ENCODE measurements around the gene NKX1-1.
"Not testable (repeated sequence)": the region's sequence is repeated elsewhere in the genome, so short reads cannot be mapped to it uniquely, and the experiment has no call there.

Gene NKX1-1

GRCh38 chr4:1403591-1404572, 2.4 kb downstream of the NKX1-1 start:
- no peak for DNase-seq

- no peak for DNase-seq
These were observed 3.1 kb downstream of the NKX1-1 start for GRCh38 chr4:1403177-1403583.

- no peak for DNase-seq
These were observed 3.6 kb downstream of the NKX1-1 start for GRCh38 chr4:1402516-1403091.

GRCh38 chr4:1402021-1402515, 4.2 kb downstream of the NKX1-1 start:
- no peak for DNase-seq

DNA sequence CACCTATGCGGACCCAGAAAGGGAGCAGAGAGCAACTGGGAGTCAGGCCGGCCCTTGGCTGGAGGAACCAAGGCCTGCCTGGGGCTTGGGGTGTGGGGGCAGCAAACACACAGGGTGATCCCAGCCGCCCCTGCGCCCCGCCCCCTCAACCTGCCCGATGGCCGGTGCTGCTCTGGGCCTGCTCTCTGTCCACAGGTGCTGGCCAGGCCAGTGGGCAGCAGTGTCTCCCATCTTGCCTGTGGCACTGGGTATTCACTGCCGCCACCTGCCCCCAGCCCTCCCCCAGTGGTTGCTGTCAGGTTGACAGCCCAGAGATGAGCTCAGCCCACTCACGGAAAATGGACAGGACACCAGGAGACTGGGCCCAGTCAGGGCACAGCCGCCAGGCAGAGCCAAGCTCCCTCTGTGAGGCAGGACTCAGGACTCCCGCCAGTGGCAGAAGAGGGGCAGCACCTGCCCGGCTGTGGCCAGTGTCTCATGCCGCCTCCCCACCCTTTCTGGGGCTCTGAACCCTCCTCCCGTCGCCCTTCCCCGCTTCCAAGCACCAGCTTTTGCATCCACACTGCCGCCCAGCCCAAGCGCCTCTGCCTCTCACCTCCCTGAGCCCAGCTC, 4.7 kb downstream of the NKX1-1 start:
- no peak for DNase-seq

GRCh38 chr4:1400831-1401408, 5.3 kb downstream of the NKX1-1 start:
- DNase-seq: no peak

DNA sequence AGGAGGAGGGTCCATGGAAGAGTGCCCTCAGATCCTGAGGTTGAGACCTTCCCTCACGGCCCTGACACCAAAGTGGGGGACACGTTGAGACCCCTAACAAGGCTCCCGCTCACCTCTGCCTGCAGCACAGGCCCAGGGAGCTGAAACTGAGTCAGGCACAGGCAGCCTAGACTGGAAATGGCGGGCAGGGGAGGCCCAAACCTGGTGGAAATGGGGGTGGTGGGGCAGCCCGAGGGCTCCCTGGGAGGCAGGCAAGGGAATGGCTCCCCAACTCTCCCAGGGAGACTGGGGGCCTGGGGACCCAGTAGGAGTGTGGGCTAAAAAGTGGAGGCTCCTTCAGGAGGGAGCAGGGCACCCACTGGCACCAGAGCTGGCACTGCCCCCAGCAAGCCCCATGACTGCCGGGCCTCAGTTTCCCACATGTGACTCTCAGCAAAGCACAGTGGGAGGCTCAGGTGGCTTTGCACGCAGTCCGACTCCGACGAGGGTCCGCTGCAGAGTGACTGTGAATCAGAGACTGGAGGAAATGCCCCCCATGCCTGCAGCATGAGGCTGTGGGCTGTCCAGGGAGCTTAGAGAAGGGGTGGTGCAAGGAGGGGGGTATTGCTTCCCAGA, 5.9 kb downstream of the NKX1-1 start:
- no peak for DNase-seq

GRCh38 chr4:1399508-1400190, 6.6 kb downstream of the NKX1-1 start:
- no peak for DNase-seq

DNA sequence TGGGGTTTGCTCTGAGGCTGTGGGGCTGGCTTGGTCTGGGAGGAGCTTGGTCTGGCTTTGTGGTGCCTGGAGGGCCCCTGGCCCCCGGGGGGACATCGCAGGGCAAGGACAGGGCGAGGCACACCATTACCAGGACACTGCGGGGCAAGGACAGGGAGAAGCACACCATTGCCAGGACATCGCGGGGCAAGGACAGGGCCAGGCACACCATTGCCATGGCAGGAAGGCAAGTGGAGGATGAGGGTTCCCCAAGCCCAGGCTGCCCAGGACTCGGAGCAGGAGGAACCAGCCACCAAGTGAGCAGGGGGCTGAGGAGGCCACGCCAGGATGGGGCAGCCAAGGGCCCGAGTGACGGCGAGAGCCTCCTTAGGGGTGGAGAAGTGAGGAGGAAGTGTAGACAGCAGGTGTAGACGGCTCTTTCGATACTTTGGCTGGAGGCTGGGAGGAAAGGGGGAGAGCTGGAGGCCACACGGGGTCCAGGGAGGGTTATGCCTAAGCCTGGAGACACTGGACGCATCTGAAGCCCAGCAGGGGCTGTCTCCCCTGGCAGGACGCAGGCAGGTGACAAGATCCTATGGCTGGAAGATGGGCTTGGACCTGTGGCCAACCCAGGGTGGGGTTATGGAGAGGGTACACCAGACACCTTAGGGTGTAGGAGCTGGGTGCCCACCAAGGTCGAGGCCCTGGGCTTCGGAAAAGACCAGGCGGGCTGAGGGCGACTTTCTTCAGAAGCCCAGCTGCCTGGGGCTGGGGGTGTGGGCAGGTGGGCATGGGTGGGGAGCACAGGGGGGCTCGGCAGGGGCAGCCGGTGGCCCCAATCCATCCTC, 7.3 kb downstream of the NKX1-1 start:
- DNase-seq: no peak

GRCh38 chr4:1396806-1397455, 9.3 kb downstream of the NKX1-1 start:
- no peak for DNase-seq

GRCh38 chr4:1395941-1396805, 10.1 kb downstream of the NKX1-1 start:
- DNase-seq: no peak

- not testable (repeated sequence) for DNase-seq
These were observed 10.8 kb downstream of the NKX1-1 start for GRCh38 chr4:1395389-1395820.

DNA sequence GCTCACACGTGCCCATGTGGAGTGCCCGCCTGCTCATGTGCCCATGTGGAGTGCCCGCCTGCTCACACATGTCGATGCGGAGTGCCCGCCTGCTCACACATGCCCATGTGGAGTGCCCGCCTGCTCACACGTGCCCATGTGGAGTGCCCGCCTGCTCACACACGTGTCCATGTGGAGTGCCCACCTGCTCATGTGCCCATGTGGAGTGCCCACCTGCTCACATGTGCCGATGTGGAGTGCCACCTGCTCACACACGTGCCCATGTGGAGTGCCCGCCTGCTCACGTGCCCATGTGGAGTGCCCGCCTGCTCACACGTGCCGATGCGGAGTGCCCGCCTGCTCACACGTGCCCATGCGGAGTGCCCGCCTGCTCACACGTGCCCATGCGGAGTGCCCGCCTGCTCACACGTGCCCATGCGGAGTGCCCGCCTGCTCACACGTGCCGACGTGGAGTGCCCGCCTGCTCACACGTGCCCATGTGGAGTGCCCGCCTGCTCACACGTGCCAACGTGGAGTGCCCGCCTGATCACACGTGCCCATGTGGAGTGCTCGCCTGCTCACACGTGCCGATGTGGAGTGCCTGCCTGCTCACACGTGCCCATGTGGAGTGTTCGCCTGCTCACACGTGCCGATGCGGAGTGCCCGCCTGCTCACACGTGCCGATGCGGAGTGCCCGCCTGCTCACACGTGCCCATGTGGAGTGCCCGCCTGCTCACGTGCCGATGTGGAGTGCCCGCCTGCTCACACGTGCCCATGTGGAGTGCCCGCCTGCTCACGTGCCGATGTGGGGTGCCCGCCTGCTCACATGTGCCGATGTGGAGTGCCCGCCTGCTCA, 11.5 kb downstream of the NKX1-1 start:
- not testable (repeated sequence) for DNase-seq

DNA sequence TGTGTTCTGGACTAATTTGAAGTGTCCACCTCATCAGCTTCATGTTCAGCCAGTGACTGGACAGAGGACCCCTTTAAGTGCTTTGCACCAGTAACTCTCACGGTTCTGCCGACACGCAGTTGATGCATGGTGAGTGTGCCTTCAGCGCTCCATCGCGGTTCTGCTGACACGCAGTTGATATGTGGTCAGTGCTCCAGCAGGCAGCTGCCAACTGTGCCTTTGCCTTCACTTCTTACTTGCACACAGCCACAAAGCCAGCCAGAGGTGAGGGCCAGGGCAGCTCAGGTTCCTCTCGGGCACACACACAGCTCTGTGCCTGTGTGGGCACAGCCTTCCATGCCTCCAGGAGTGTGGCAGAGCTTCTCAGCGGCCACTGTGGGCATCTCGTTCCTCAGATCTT, 12.4 kb downstream of the NKX1-1 start:
- no peak for DNase-seq

DNA sequence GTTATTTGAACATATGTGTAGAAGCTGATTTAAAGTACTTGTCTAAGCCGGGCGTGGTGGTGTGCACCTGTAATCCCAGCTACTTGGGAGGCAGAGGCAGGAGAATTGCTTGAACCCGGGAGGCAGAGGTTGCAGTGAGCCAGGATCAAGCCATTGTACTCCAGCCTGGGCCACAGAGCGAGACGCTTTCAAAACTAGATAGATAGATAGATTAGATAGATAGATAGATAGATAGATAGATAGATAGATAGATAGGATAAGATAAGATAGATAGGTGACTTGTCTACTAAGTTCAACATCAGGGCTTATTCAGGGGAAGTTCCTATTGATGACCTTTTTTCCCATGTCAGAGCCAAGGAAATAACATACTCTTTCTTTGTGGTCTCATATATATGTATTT, 12.9 kb downstream of the NKX1-1 start:
- DNase-seq: not testable (repeated sequence)

DNA sequence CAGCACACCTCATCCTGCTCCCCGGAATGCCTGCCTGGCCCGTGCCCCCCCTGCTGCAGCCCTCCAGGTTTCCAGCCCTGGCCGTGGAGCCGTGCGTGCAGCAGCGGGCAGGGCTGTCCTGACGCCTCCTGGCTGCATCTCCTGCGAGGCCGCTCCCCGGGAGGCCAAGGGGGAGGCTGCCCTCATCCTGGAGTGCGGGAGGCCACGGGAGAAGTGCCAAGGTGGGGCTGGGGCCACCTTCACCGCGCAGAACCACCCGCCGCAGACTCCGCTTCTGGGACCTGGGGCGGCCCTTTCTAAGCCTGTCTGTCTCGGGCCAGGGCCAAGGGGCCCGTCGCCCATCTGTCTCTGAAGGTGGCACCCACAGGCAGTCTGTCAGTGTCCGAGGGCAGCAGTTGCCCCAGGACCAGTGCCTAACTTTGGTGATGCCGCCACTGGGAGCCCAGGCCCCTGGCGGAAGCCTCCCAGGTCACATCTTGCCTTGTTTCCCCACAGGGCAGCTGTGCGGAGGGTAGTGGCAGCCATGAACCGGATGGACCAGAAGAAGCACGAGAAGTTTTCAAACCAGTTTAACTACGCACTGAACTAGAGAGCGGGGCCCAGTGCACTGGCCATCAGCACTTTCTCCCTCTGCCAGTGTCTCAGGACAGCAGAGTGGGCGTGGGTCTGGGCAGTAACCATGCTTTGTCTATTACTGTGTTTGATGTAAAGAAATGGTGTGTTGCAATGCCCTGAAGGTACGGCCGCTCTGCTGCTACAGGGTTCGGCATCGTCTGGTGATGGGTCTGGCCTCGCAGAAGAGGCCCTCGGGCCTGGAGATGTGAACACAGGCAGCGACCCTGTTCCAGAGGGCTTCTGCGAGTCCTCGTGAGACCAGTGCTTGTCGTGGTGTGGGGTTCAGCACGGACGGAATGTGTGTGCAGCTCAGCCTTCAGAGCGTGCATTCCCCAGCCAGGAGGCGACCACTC, 20.6 kb downstream of the NKX1-1 start:
- DNase-seq: no peak

DNA sequence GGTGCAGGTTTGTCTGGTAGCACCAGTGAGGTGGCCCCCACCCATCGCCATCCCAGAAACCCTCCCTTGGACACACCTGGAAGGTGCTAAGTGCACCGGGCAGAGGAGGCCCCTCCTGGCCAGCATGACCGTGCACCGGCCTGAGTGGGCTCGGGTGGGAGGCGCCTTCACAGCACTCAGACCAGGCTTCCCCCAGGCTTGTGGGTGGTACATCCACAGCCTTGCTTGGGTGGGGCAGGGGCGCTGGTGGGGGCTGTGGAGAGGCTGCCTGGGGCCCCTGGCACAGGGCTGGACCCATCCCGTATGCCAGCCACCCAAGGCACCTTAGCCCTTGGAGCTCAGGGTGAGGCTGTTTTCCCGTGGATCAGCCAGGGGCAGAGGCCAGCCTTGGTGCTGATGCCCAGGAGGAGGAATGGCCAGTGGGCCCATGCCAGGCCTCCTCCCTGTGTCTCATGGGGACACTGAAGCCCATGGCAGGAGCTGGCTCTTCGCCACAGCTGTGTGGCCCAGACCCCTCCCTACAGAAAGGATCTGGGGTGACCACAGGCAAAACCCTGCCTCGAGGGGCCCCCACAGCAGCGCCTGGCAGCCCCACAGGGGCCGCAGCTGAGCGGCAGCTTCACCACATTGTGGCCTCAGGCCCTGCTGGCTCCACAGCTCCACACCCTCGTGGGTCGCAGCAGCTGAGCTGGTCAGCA, 21.4 kb downstream of the NKX1-1 start:
- DNase-seq: no peak
